ENCODE data around the gene KCNQ1.

The KCNQ1 gene

GRCh38 chr11:2862395-2863275, 417.8 kb downstream of the KCNQ1 start:
- DNase-seq (ENCODE audit: insufficient read length, low spot score) = no peak
- TF ChIP-seq SPI1 (IDR thresholded peaks at IDR 0.05; ENCODE audit: low read depth, low read length) (no peak), POU2F2 (IDR thresholded peaks at IDR 0.05; ENCODE audit: low read depth, low read length) (no peak), POLR2A (IDR thresholded peaks at IDR 0.05; ENCODE audit: low read depth, low read length) (no peak), POLR2AphosphoS5 (IDR thresholded peaks at IDR 0.05; ENCODE audit: low read depth, low read length) (no peak), PAX5 (IDR thresholded peaks at IDR 0.05; ENCODE audit: insufficient read depth, low read length, severe bottlenecking) (no peak), TAF1 (IDR thresholded peaks at IDR 0.05; ENCODE audit: low read depth, low read length) (no peak)
- no peak for FAIRE-seq

GRCh38 chr11:2863276-2863618, 418.4 kb downstream of the KCNQ1 start:
- FAIRE-seq (no peak), DNase-seq (ENCODE audit: insufficient read length, low spot score) (no peak)
- TF ChIP-seq TAF1 (IDR thresholded peaks at IDR 0.05; ENCODE audit: low read depth, low read length) = no peak
- no peak for TF ChIP-seq POLR2AphosphoS5 (IDR thresholded peaks at IDR 0.05; ENCODE audit: low read depth, low read length)
- TF ChIP-seq SPI1 (IDR thresholded peaks at IDR 0.05; ENCODE audit: low read depth, low read length) = no peak
- TF ChIP-seq POLR2A (IDR thresholded peaks at IDR 0.05; ENCODE audit: low read depth, low read length) = no peak
- TF ChIP-seq PAX5 (IDR thresholded peaks at IDR 0.05; ENCODE audit: insufficient read depth, low read length, severe bottlenecking) = no peak
- TF ChIP-seq POU2F2 (IDR thresholded peaks at IDR 0.05; ENCODE audit: low read depth, low read length) = no peak

GRCh38 chr11:2864901-2865300, 420.1 kb downstream of the KCNQ1 start:
- DNase-seq (ENCODE audit: insufficient read length, low spot score) (no peak), FAIRE-seq (no peak)
- no peak for TF ChIP-seq TAF1 (IDR thresholded peaks at IDR 0.05; ENCODE audit: low read depth, low read length)

- no peak for DNase-seq (ENCODE audit: insufficient read length, low spot score)
- no peak for TF ChIP-seq SPI1 (IDR thresholded peaks at IDR 0.05; ENCODE audit: low read depth, low read length)
- TF ChIP-seq POLR2AphosphoS5 (IDR thresholded peaks at IDR 0.05; ENCODE audit: low read depth, low read length) = no peak
- TF ChIP-seq POLR2A (IDR thresholded peaks at IDR 0.05; ENCODE audit: low read depth, low read length) = no peak
- TF ChIP-seq TAF1 (IDR thresholded peaks at IDR 0.05; ENCODE audit: low read depth, low read length) = no peak
- no peak for TF ChIP-seq POU2F2 (IDR thresholded peaks at IDR 0.05; ENCODE audit: low read depth, low read length)
- no peak for TF ChIP-seq PAX5 (IDR thresholded peaks at IDR 0.05; ENCODE audit: insufficient read depth, low read length, severe bottlenecking)
- FAIRE-seq = no peak
Observed at GRCh38 chr11:2865922-2866577, 421.2 kb downstream of the KCNQ1 start.

- DNase-seq (ENCODE audit: insufficient read length, low spot score) = no peak
- FAIRE-seq = no peak
- TF ChIP-seq POU2F2 (IDR thresholded peaks at IDR 0.05; ENCODE audit: low read depth, low read length) (no peak), PAX5 (IDR thresholded peaks at IDR 0.05; ENCODE audit: insufficient read depth, low read length, severe bottlenecking) (no peak), POLR2A (IDR thresholded peaks at IDR 0.05; ENCODE audit: low read depth, low read length) (no peak), POLR2AphosphoS5 (IDR thresholded peaks at IDR 0.05; ENCODE audit: low read depth, low read length) (no peak), TAF1 (IDR thresholded peaks at IDR 0.05; ENCODE audit: low read depth, low read length) (no peak), SPI1 (IDR thresholded peaks at IDR 0.05; ENCODE audit: low read depth, low read length) (no peak)
Observed at GRCh38 chr11:2867142-2867541, 422.3 kb downstream of the KCNQ1 start.

GRCh38 chr11:2867722-2868505, 423.1 kb downstream of the KCNQ1 start:
- no peak for DNase-seq (ENCODE audit: insufficient read length, low spot score)
- FAIRE-seq = no peak
- TF ChIP-seq SPI1 (IDR thresholded peaks at IDR 0.05; ENCODE audit: low read depth, low read length) (no peak), TAF1 (IDR thresholded peaks at IDR 0.05; ENCODE audit: low read depth, low read length) (no peak), POU2F2 (IDR thresholded peaks at IDR 0.05; ENCODE audit: low read depth, low read length) (no peak), POLR2A (IDR thresholded peaks at IDR 0.05; ENCODE audit: low read depth, low read length) (no peak), POLR2AphosphoS5 (IDR thresholded peaks at IDR 0.05; ENCODE audit: low read depth, low read length) (no peak), PAX5 (IDR thresholded peaks at IDR 0.05; ENCODE audit: insufficient read depth, low read length, severe bottlenecking) (no peak)

- no peak for FAIRE-seq
Observed at GRCh38 chr11:2868506-2869133, 423.8 kb downstream of the KCNQ1 start.

GRCh38 chr11:2869134-2869526, 424.3 kb downstream of the KCNQ1 start:
- DNase-seq (ENCODE audit: insufficient read length, low spot score) (no peak), FAIRE-seq (no peak)
- TF ChIP-seq POU2F2 (IDR thresholded peaks at IDR 0.05; ENCODE audit: low read depth, low read length) (no peak), TAF1 (IDR thresholded peaks at IDR 0.05; ENCODE audit: low read depth, low read length) (no peak), POLR2AphosphoS5 (IDR thresholded peaks at IDR 0.05; ENCODE audit: low read depth, low read length) (no peak), PAX5 (IDR thresholded peaks at IDR 0.05; ENCODE audit: insufficient read depth, low read length, severe bottlenecking) (no peak), POLR2A (IDR thresholded peaks at IDR 0.05; ENCODE audit: low read depth, low read length) (no peak), SPI1 (IDR thresholded peaks at IDR 0.05; ENCODE audit: low read depth, low read length) (no peak)

More at GRCh38 chr11:2868506-2869133, 423.8 kb downstream of the KCNQ1 start:
- no peak for TF ChIP-seq PAX5 (IDR thresholded peaks at IDR 0.05; ENCODE audit: insufficient read depth, low read length, severe bottlenecking)
- TF ChIP-seq POLR2AphosphoS5 (IDR thresholded peaks at IDR 0.05; ENCODE audit: low read depth, low read length) = no peak
- no peak for TF ChIP-seq POU2F2 (IDR thresholded peaks at IDR 0.05; ENCODE audit: low read depth, low read length)
- TF ChIP-seq SPI1 (IDR thresholded peaks at IDR 0.05; ENCODE audit: low read depth, low read length) = no peak
- TF ChIP-seq POLR2A (IDR thresholded peaks at IDR 0.05; ENCODE audit: low read depth, low read length) = no peak
- TF ChIP-seq TAF1 (IDR thresholded peaks at IDR 0.05; ENCODE audit: low read depth, low read length) = no peak
- no peak for DNase-seq (ENCODE audit: insufficient read length, low spot score)

Measured in GM12891 (cell line).